Hepatocyte (in vitro differentiated cells): Measurements from ENCODE around the gene TNNT2.

ENCODE experiments used
- EZH2 ChIP-seq: fragments of 200-600 bp; sonication (generic); IDR thresholded peaks from 2 replicates; pipeline ENCODE4 v1.6.1; 2016; ENCODE audit warnings: antibody characterized with exemption, mild to moderate bottlenecking, borderline replicate concordance
- EZH2phosphoT487 ChIP-seq: fragments of 200-600 bp; sonication (generic); IDR thresholded peaks from one replicate; pipeline ENCODE4 v1.6.1; 2018; ENCODE audit warnings: antibody characterized with exemption, mild to moderate bottlenecking, low read depth, moderate library complexity; ENCODE audit not compliant: unreplicated experiment, severe bottlenecking
- TF ChIP-seq, protein P1 (sequence below): fragments of 200-600 bp; sonication (generic); IDR thresholded peaks from 2 replicates; pipeline ENCODE4 v1.5.1; 2016; ENCODE audit warnings: antibody characterized with exemption, mild to moderate bottlenecking; ENCODE audit not compliant: poor library complexity

- TF ChIP-seq EZH2 (no peak), EZH2phosphoT487 (no peak)
- TF ChIP-seq, protein P1, sequence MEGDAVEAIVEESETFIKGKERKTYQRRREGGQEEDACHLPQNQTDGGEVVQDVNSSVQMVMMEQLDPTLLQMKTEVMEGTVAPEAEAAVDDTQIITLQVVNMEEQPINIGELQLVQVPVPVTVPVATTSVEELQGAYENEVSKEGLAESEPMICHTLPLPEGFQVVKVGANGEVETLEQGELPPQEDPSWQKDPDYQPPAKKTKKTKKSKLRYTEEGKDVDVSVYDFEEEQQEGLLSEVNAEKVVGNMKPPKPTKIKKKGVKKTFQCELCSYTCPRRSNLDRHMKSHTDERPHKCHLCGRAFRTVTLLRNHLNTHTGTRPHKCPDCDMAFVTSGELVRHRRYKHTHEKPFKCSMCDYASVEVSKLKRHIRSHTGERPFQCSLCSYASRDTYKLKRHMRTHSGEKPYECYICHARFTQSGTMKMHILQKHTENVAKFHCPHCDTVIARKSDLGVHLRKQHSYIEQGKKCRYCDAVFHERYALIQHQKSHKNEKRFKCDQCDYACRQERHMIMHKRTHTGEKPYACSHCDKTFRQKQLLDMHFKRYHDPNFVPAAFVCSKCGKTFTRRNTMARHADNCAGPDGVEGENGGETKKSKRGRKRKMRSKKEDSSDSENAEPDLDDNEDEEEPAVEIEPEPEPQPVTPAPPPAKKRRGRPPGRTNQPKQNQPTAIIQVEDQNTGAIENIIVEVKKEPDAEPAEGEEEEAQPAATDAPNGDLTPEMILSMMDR, result no peak
These were observed 29.8 kb downstream of the TNNT2 start for GRCh38 chr1:201347498-201348210.
